GM18907 (cell line): ENCODE data around the gene CFAP141.
A peak's percentile ranks its signal among the peaks of the same experiment; 100 is the strongest.
"Not testable (repeated sequence)": the region's sequence is repeated elsewhere in the genome, so short reads cannot be mapped to it uniquely, and the experiment has no call there.

ENCODE experiments used
- ATAC-seq: cut with Tn5 transposase; IDR thresholded peaks from one replicate; pipeline ENCODE4 v1.9.1; 2021; ENCODE audit warnings: mild to moderate bottlenecking, moderate library complexity; ENCODE audit not compliant: unreplicated experiment

The CFAP141 gene

GRCh38 chr1:154206196-154206595, at the start of gene CFAP141:
Gene CFAP141, minus strand, starts transcription at chr1:154206333. Its CDS starts 26 bp downstream, at chr1:154206307.
- no peak for ATAC-seq

- no peak for ATAC-seq
Observed at GRCh38 chr1:154253671-154254070, 47.5 kb upstream of the CFAP141 start.

- ATAC-seq, result no peak
Observed at GRCh38 chr1:154241703-154242351, 35.7 kb upstream of the CFAP141 start.

GRCh38 chr1:154240294-154240833, 34.2 kb upstream of the CFAP141 start:
- no peak for ATAC-seq

- no peak for ATAC-seq
Observed at GRCh38 chr1:154239491-154239890, 33.4 kb upstream of the CFAP141 start.

GRCh38 chr1:154237880-154238506, 31.9 kb upstream of the CFAP141 start:
- ATAC-seq, result no peak

GRCh38 chr1:154237435-154237834, 31.3 kb upstream of the CFAP141 start:
- no peak for ATAC-seq

- ATAC-seq, result no peak
Observed at GRCh38 chr1:154236855-154237254, 30.7 kb upstream of the CFAP141 start.

GRCh38 chr1:154233127-154233526, 27.0 kb upstream of the CFAP141 start:
- not testable (repeated sequence) for ATAC-seq

GRCh38 chr1:154231112-154231511, 25.0 kb upstream of the CFAP141 start:
- not testable (repeated sequence) for ATAC-seq

- no peak for ATAC-seq
Observed at GRCh38 chr1:154225370-154225769, 19.2 kb upstream of the CFAP141 start.

- no peak for ATAC-seq
Observed at GRCh38 chr1:154223621-154224020, 17.5 kb upstream of the CFAP141 start.

- ATAC-seq, result no peak
Observed at GRCh38 chr1:154222918-154223317, 16.8 kb upstream of the CFAP141 start.

GRCh38 chr1:154222518-154222917, 16.4 kb upstream of the CFAP141 start:
- ATAC-seq, result no peak

GRCh38 chr1:154221278-154222001, 15.3 kb upstream of the CFAP141 start:
- ATAC-seq, result peak; percentile 25

- no peak for ATAC-seq
Observed at GRCh38 chr1:154220970-154221277, 14.8 kb upstream of the CFAP141 start.

GRCh38 chr1:154220071-154220969, 14.2 kb upstream of the CFAP141 start, which contains the start of gene UBAP2L:
Gene UBAP2L, plus strand, starts transcription at chr1:154220955. Its CDS starts 4,169 bp downstream, at chr1:154225124.
- peak; percentile 89 for ATAC-seq

GRCh38 chr1:154219541-154219940, 13.4 kb upstream of the CFAP141 start:
- no peak for ATAC-seq

- no peak for ATAC-seq
Observed at GRCh38 chr1:154218545-154218944, 12.4 kb upstream of the CFAP141 start.

GRCh38 chr1:154213274-154213673, 7.1 kb upstream of the CFAP141 start:
- no peak for ATAC-seq

GRCh38 chr1:154212083-154212482, 6.0 kb upstream of the CFAP141 start:
- ATAC-seq, result no peak
